ENCODE measurements around the gene CREB3L2. TPM values are rescaled to one million over a fixed set of nuclear protein-coding genes. Genes with fewer than 3 reads are reported as not detected.
A peak's percentile ranks its signal among the peaks of the same experiment; 100 is the strongest.
"Not testable (repeated sequence)": the region's sequence is repeated elsewhere in the genome, so short reads cannot be mapped to it uniquely, and the experiment has no call there.

Gene CREB3L2
- total and polyA plus RNA-seq, 5 donors, result 10.7 to 75.1 (median 37.8) TPM

DNA sequence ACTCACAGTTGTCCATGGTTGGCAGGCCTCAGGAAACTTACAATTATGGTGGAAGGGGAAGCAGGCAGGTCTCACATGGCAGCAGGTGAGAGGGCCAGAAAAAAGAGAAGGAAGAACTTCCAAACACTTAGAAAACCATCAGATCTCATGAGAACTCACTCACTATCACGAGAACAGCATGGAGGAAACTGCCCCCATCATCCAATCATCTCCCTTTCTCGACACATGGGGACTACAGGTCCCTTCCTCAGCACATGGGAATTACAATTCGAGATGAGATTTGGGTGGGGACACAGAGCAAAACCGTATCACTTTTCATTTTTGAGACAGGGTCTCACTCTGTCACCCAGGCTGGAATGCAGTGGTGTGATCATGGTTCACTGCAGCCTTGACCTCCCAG is 12.3 kb upstream of the CREB3L2 start:
- H3K27ac ChIP-seq (ENCODE audit: low read length); ATAC-seq; H3K27me3 ChIP-seq (ENCODE audit: control insufficient read depth, insufficient read depth); H3K9me3 ChIP-seq (ENCODE audit: control insufficient read depth, low read length); DNase-seq; H3K4me1 ChIP-seq (ENCODE audit: control insufficient read depth, insufficient read depth, low read length); H3K4me3 ChIP-seq (ENCODE audit: low read length): not testable (repeated sequence)
- intact Hi-C loops (cut with DNase I), result loop anchor here in 1 of 4 donors (10.0 kb wide), 1 partner anchor 359 kb away; no protein-coding TSS in a partner anchor
- WGBS, result 77% methylated on average over 4 of the region's 4 CpGs

GRCh38 chr7:138009350-138009653 is 7.4 kb upstream of the CREB3L2 start:
- DNase-seq (no peak), ATAC-seq (peak in 1 of 2 donors; percentile 10)
- Histone ChIP-seq H3K27me3 (ENCODE audit: control insufficient read depth, insufficient read depth) (no peaks in the 10 kb centered on the region), H3K4me3 (ENCODE audit: low read length) (no peak overlapping the region), H3K4me1 (ENCODE audit: control insufficient read depth, insufficient read depth, low read length) (no peaks in the 10 kb centered on the region), H3K27ac (ENCODE audit: low read length) (no peak overlapping the region), H3K9me3 (ENCODE audit: control insufficient read depth, low read length) (no peaks in the 10 kb centered on the region)
- 93% methylated on average over 1 of the region's 1 CpG for WGBS
- intact Hi-C loops (cut with DNase I), result loop anchor here (1.0 to 10.0 kb wide), 5 partner anchors 105 to 355 kb away; no protein-coding TSS in a partner anchor

- no peaks in the 10 kb centered on the region for H3K4me1 ChIP-seq (ENCODE audit: control insufficient read depth, insufficient read depth, low read length)
- peak; percentile 53 to 64 for ATAC-seq
- no peaks in the 10 kb centered on the region for H3K27me3 ChIP-seq (ENCODE audit: control insufficient read depth, insufficient read depth)
- WGBS, result 48% methylated on average over 17 of the region's 17 CpGs
- no peaks in the 10 kb centered on the region for H3K9me3 ChIP-seq (ENCODE audit: control insufficient read depth, low read length)
- H3K27ac ChIP-seq (ENCODE audit: low read length), result no peak overlapping the region
- H3K4me3 ChIP-seq (ENCODE audit: low read length), result no peak overlapping the region
- intact Hi-C loops (cut with DNase I), result loop anchor here (1.0 to 10.0 kb wide), 5 partner anchors 104 to 354 kb away; no protein-coding TSS in a partner anchor
- DNase-seq, result peak in 1 of 3 donors; percentile 48
Measured at GRCh38 chr7:138008588-138009349, 6.9 kb upstream of the CREB3L2 start.

GRCh38 chr7:138008019-138008587 is 6.2 kb upstream of the CREB3L2 start:
- Histone ChIP-seq H3K27ac (ENCODE audit: low read length) (no peak overlapping the region), H3K4me3 (ENCODE audit: low read length) (no peak overlapping the region), H3K27me3 (ENCODE audit: control insufficient read depth, insufficient read depth) (no peaks in the 10 kb centered on the region), H3K9me3 (ENCODE audit: control insufficient read depth, low read length) (no peaks in the 10 kb centered on the region), H3K4me1 (ENCODE audit: control insufficient read depth, insufficient read depth, low read length) (no peaks in the 10 kb centered on the region)
- ATAC-seq, result no peak
- no peak for DNase-seq
- intact Hi-C loops (cut with DNase I), result loop anchor here in 3 of 4 donors (2.0 to 10.0 kb wide), 4 partner anchors 103 to 353 kb away; no protein-coding TSS in a partner anchor
- 90% methylated on average over 7 of the region's 7 CpGs for WGBS

- no peaks in the 10 kb centered on the region for H3K4me1 ChIP-seq (ENCODE audit: control insufficient read depth, insufficient read depth, low read length)
- H3K9me3 ChIP-seq (ENCODE audit: control insufficient read depth, low read length), result no peaks in the 10 kb centered on the region
- intact Hi-C loops (cut with DNase I), result loop anchor here in 2 of 4 donors (5.0 to 10.0 kb wide), 2 partner anchors 349 to 351 kb away; no protein-coding TSS in a partner anchor
- no peak overlapping the region for H3K27ac ChIP-seq (ENCODE audit: low read length)
- WGBS, result 79% methylated on average over 2 of the region's 2 CpGs
- H3K27me3 ChIP-seq (ENCODE audit: control insufficient read depth, insufficient read depth), result no peaks in the 10 kb centered on the region
- ATAC-seq, result no peak
- no peak overlapping the region for H3K4me3 ChIP-seq (ENCODE audit: low read length)
- DNase-seq, result no peak
Measured at GRCh38 chr7:138006106-138006505, 4.2 kb upstream of the CREB3L2 start.

GRCh38 chr7:138004936-138005335 is 3.0 kb upstream of the CREB3L2 start:
- intact Hi-C loops (cut with DNase I), result loop anchor here in 2 of 4 donors (5.0 to 10.0 kb wide), 2 partner anchors 348 to 350 kb away; no protein-coding TSS in a partner anchor
- 64% methylated on average over 4 of the region's 4 CpGs for WGBS
- H3K9me3 ChIP-seq (ENCODE audit: control insufficient read depth, low read length), result no peaks in the 10 kb centered on the region

GRCh38 chr7:138004046-138004445 is 2.2 kb upstream of the CREB3L2 start:
- H3K27ac ChIP-seq (ENCODE audit: low read length), result no peak overlapping the region
- ATAC-seq (no peak), DNase-seq (no peak)
- no peaks in the 10 kb centered on the region for H3K27me3 ChIP-seq (ENCODE audit: control insufficient read depth, insufficient read depth)
- intact Hi-C loops (cut with DNase I), result loop anchor here in 1 of 4 donors (10.0 kb wide), 1 partner anchor 349 kb away; no protein-coding TSS in a partner anchor
- H3K4me3 ChIP-seq (ENCODE audit: low read length), result no peak overlapping the region
- H3K4me1 ChIP-seq (ENCODE audit: control insufficient read depth, insufficient read depth, low read length), result peaks cover 3% of the 10 kb centered on the region
- 94% methylated on average over 4 of the region's 4 CpGs for WGBS
- no peaks in the 10 kb centered on the region for H3K9me3 ChIP-seq (ENCODE audit: control insufficient read depth, low read length)

More at GRCh38 chr7:138004936-138005335, 3.0 kb upstream of the CREB3L2 start:
- no peak for ATAC-seq
- H3K27ac ChIP-seq (ENCODE audit: low read length), result no peak overlapping the region
- no peaks in the 10 kb centered on the region for H3K27me3 ChIP-seq (ENCODE audit: control insufficient read depth, insufficient read depth)
- H3K4me1 ChIP-seq (ENCODE audit: control insufficient read depth, insufficient read depth, low read length), result peaks cover under 1% of the 10 kb centered on the region
- H3K4me3 ChIP-seq (ENCODE audit: low read length), result no peak overlapping the region
- DNase-seq, result no peak

GRCh38 chr7:138002828-138003189 is 923 bp upstream of the CREB3L2 start:
- DNase-seq (no peak), ATAC-seq (no peak)
- Histone ChIP-seq H3K27me3 (ENCODE audit: control insufficient read depth, insufficient read depth) (no peaks in the 10 kb centered on the region), H3K4me1 (ENCODE audit: control insufficient read depth, insufficient read depth, low read length) (peaks cover 6% of the 10 kb centered on the region), H3K27ac (ENCODE audit: low read length) (no peak overlapping the region), H3K9me3 (ENCODE audit: control insufficient read depth, low read length) (no peaks in the 10 kb centered on the region), H3K4me3 (ENCODE audit: low read length) (no peak overlapping the region)
- intact Hi-C loops (cut with DNase I), result loop anchor here in 1 of 4 donors (10.0 kb wide), 1 partner anchor 348 kb away; no protein-coding TSS in a partner anchor
- 57% methylated on average over 6 of the region's 6 CpGs for WGBS

DNA sequence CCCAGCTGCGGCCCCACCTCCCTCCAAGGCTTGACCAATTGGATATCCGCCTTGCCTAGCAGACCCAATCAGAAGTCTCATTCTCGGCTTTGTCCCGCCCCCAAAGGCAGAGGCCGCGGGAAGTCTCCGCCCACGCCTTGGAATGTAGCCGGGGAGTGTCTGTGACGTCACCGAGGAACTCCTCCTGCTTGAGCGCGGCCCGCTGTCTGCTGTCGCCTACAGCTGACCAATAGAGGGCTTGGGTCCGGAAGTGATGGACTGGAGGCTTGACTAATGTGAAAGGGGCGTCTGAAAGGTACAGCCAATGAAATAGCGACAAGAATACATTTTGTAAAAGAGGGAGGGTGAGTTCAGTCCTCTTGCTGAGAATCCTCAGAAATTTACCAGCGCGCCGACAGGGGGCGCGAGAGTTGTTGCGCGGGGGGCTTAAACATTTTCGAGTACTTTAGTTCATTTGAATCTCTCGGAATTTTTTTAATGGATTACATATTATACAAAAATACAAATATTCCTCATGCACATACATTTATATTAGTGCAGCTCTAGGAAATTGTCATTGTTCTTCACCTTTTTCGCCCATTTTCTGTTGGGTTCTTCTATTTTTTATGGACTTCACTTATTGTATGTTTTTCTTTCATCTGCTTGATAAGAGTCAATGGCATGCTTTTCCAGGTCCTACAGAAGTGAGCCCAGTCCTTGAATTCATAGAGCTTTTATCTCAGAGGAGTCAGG is 376 bp upstream of the CREB3L2 start:
- Histone ChIP-seq H3K27me3 (ENCODE audit: control insufficient read depth, insufficient read depth) (no peaks in the 10 kb centered on the region), H3K27ac (ENCODE audit: low read length) (peak overlapping the region; percentile 90), H3K9me3 (ENCODE audit: control insufficient read depth, low read length) (no peaks in the 10 kb centered on the region), H3K4me1 (ENCODE audit: control insufficient read depth, insufficient read depth, low read length) (peaks cover 6% of the 10 kb centered on the region), H3K4me3 (ENCODE audit: low read length) (peak overlapping the region; percentile 64)
- ATAC-seq (peak; percentile 97 to 98), DNase-seq (peak; percentile 98 to 99 (median 99))
- 2% methylated on average over 28 of the region's 28 CpGs for WGBS
- intact Hi-C loops (cut with DNase I), result loop anchor here in 1 of 4 donors (10.0 kb wide), 1 partner anchor 347 kb away; no protein-coding TSS in a partner anchor

DNA sequence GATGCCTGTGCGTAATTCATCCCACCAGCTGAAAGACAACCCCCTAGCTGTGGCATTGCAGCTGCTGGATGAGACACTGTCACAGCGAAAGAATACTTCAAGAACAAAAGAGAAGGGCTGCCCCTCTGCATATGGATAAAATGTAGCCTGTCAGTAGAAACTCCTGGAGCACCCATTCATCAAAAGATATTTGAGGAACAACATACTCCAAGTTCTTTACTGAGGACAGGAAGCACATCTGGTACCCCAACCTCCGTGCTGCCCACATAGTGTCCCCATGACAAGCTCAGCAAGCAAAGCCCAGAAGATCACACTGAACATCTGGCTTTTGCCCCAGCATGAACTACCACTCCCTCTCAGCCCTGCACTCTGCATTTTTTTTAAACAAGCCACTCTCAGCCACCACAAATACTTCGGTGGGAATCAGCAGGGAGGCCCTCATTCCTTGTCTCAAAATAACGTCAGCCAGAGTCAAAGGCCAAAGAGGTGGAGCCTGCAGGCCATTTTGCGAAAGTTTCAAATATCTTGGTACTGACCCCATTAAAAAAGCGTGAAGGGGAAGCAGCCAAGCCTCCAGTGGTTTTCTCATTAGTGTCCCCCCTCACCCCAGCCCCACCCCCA is 1.7 kb downstream of the CREB3L2 start:
- H3K4me3 ChIP-seq (ENCODE audit: low read length), result peak overlapping the region; percentile 64
- H3K27me3 ChIP-seq (ENCODE audit: control insufficient read depth, insufficient read depth), result no peaks in the 10 kb centered on the region
- intact Hi-C loops (cut with DNase I), result loop anchor here in 1 of 4 donors (10.0 kb wide), 1 partner anchor 345 kb away; no protein-coding TSS in a partner anchor
- peak; percentile 6 to 32 for ATAC-seq
- H3K9me3 ChIP-seq (ENCODE audit: control insufficient read depth, low read length), result no peaks in the 10 kb centered on the region
- peaks cover 10% of the 10 kb centered on the region for H3K4me1 ChIP-seq (ENCODE audit: control insufficient read depth, insufficient read depth, low read length)
- peak overlapping the region; percentile 91 for H3K27ac ChIP-seq (ENCODE audit: low read length)
- WGBS, result 5% methylated on average over 7 of the region's 7 CpGs
- peak in 2 of 3 donors; percentile 59 to 71 for DNase-seq
